CD4-positive, alpha-beta T cell treated with Interleukin-6 at 100 ng/mL for 8 hours (primary cell): ENCODE measurements around the gene AHSP.
"Not testable (repeated sequence)": the region's sequence is repeated elsewhere in the genome, so short reads cannot be mapped to it uniquely, and the experiment has no call there.

Experiments
- DNase-seq: peaks from one replicate; pipeline ENCODE4 v3.0.0-alpha.2; 2020; ENCODE audit warnings: mixed read lengths, low spot score

AHSP gene

GRCh38 chr16:31501226-31501965 lies 26.3 kb upstream of the AHSP start:
- DNase-seq = no peak

- DNase-seq = no peak
These were observed 25.7 kb upstream of the AHSP start for GRCh38 chr16:31501966-31502348.

GRCh38 chr16:31502981-31503380 lies 24.7 kb upstream of the AHSP start:
- DNase-seq = no peak

- DNase-seq = not testable (repeated sequence)
These were observed 24.1 kb upstream of the AHSP start for GRCh38 chr16:31503555-31503954.

GRCh38 chr16:31504159-31504558 lies 23.5 kb upstream of the AHSP start:
- no peak for DNase-seq

- DNase-seq = no peak
These were observed 22.2 kb upstream of the AHSP start for GRCh38 chr16:31505483-31505882.

GRCh38 chr16:31507617-31507928 lies 20.1 kb upstream of the AHSP start:
- DNase-seq = no peak

GRCh38 chr16:31507929-31508705 lies 19.6 kb upstream of the AHSP start, which contains the start of gene RUSF1:
TSS of gene RUSF1 (minus strand) at chr16:31508391. CDS start at chr16:31508373, 18 bp downstream.
- DNase-seq = peak; percentile 81

GRCh38 chr16:31508706-31509195 lies 18.9 kb upstream of the AHSP start:
- DNase-seq = no peak

GRCh38 chr16:31513126-31513525 lies 14.6 kb upstream of the AHSP start:
- no peak for DNase-seq

GRCh38 chr16:31513884-31514283 lies 13.8 kb upstream of the AHSP start:
- no peak for DNase-seq

GRCh38 chr16:31517800-31518402 lies 9.8 kb upstream of the AHSP start:
- DNase-seq = no peak

- DNase-seq = no peak
These were observed 7.8 kb upstream of the AHSP start for GRCh38 chr16:31519759-31520431.

- DNase-seq = no peak
These were observed 6.3 kb upstream of the AHSP start for GRCh38 chr16:31521368-31521767.

- DNase-seq = no peak
These were observed 5.6 kb upstream of the AHSP start for GRCh38 chr16:31522071-31522470.

- not testable (repeated sequence) for DNase-seq
These were observed 3.9 kb upstream of the AHSP start for GRCh38 chr16:31523768-31524167.

GRCh38 chr16:31525113-31525512 lies 2.6 kb upstream of the AHSP start:
- DNase-seq = no peak

- DNase-seq = no peak
These were observed 915 bp downstream of the AHSP start for GRCh38 chr16:31528523-31529107.

- DNase-seq = no peak
These were observed 1.6 kb downstream of the AHSP start for GRCh38 chr16:31529108-31529936.

- no peak for DNase-seq
These were observed 2.2 kb downstream of the AHSP start for GRCh38 chr16:31529937-31530312.

- DNase-seq = no peak
These were observed 2.7 kb downstream of the AHSP start for GRCh38 chr16:31530405-31530804.
